Astrocyte (in vitro differentiated cells and primary cell): ENCODE data around the gene ITPKB.

ENCODE experiments used
- CTCF ChIP-seq: IDR thresholded peaks from 2 replicates; pipeline ENCODE4 v1.5.1; 2011; ENCODE audit warnings: low read depth, mild to moderate bottlenecking, inconsistent platforms, low read length, moderate library complexity; ENCODE audit not compliant: insufficient read depth
- EZH2 ChIP-seq: IDR thresholded peaks from 2 replicates; pipeline ENCODE4 v1.6.1; 2012; ENCODE audit warnings: mild to moderate bottlenecking, low read length, inconsistent platforms; ENCODE audit not compliant: insufficient read depth

GRCh38 chr1:226684026-226684425, 55.1 kb downstream of the ITPKB start:
- TF ChIP-seq CTCF (no peak), EZH2 (no peak)
